Measurements from ENCODE around the gene ZNF644. TPM values are rescaled to one million over a fixed set of nuclear protein-coding genes. Genes with fewer than 3 reads are reported as not detected.
"Not testable (repeated sequence)": the region's sequence is repeated elsewhere in the genome, so short reads cannot be mapped to it uniquely, and the experiment has no call there.

Gene ZNF644
- total RNA-seq, 1 donor from 2014 or later: 177 TPM

- Mint-ChIP-seq H3K4me3 (no peak overlapping the region), H3K4me1 (no peaks in the 10 kb centered on the region), H3K27me3 (ENCODE audit: insufficient read depth, low read depth) (peaks cover 9% of the 10 kb centered on the region), H3K9me3 (peaks cover 17% of the 10 kb centered on the region), H3K36me3 (peaks cover 4% of the 10 kb centered on the region), H3K27ac (no peak overlapping the region)
- Histone ChIP-seq H3K4me1 (no peaks in the 10 kb centered on the region), H3K27ac (no peak overlapping the region), H4K20me1 (ENCODE audit: low read depth) (no peaks in the 10 kb centered on the region), H3K4me2 (no peak overlapping the region), H3K36me3 (no peaks in the 10 kb centered on the region), H3K9ac (no peak overlapping the region), H3K79me2 (ENCODE audit: low read depth) (no peaks in the 10 kb centered on the region), H3K27me3 (no peaks in the 10 kb centered on the region), H3K4me3 (no peak overlapping the region), H3K9me3 (ENCODE audit: low read depth) (peaks cover 4% of the 10 kb centered on the region), H2AFZ (replicated peaks) (no peak overlapping the region), H3F3A (ENCODE audit: low read depth) (no peaks in the 10 kb centered on the region)
- no peak for DNase-seq (ENCODE audit: low spot score)
- TF ChIP-seq EZH2 (IDR thresholded peaks at IDR 0.05) (no peak), CTCF (IDR thresholded peaks at IDR 0.05) (no peak), EZH2phosphoT487 (IDR thresholded peaks at IDR 0.05) (no peak)
Measured at GRCh38 chr1:91045284-91045683, 23.4 kb upstream of the ZNF644 start.

GRCh38 chr1:91044776-91045175 is 22.9 kb upstream of the ZNF644 start:
- not testable (repeated sequence) for H3K36me3 Mint-ChIP-seq, H3K27ac Mint-ChIP-seq

GRCh38 chr1:91042372-91042771 is 20.5 kb upstream of the ZNF644 start:
- not testable (repeated sequence) for H3K4me3 Mint-ChIP-seq; H3K79me2 ChIP-seq (ENCODE audit: low read depth); H3K27ac Mint-ChIP-seq

More at GRCh38 chr1:91044776-91045175, 22.9 kb upstream of the ZNF644 start:
- H3K4me1 ChIP-seq; H3K4me1 Mint-ChIP-seq; H3K79me2 ChIP-seq (ENCODE audit: low read depth); H3K4me3 Mint-ChIP-seq; DNase-seq (ENCODE audit: low spot score); H4K20me1 ChIP-seq (ENCODE audit: low read depth); H3F3A ChIP-seq (ENCODE audit: low read depth); H3K36me3 ChIP-seq; H3K27ac ChIP-seq; H3K27me3 ChIP-seq; H3K4me2 ChIP-seq; H3K9me3 ChIP-seq (ENCODE audit: low read depth); H2AFZ ChIP-seq (replicated peaks); H3K9ac ChIP-seq; H3K4me3 ChIP-seq: not testable (repeated sequence)
- H3K9me3 Mint-ChIP-seq: peaks cover 19% of the 10 kb centered on the region
- H3K27me3 Mint-ChIP-seq (ENCODE audit: insufficient read depth, low read depth): peaks cover 11% of the 10 kb centered on the region

GRCh38 chr1:91038582-91038981 is 16.7 kb upstream of the ZNF644 start:
- peaks cover 3% of the 10 kb centered on the region for H3F3A ChIP-seq (ENCODE audit: low read depth)
- H3K4me1 Mint-ChIP-seq: peaks cover 3% of the 10 kb centered on the region
- no peak overlapping the region for H3K27ac ChIP-seq
- no peak overlapping the region for H3K4me2 ChIP-seq
- TF ChIP-seq CTCF (IDR thresholded peaks at IDR 0.05): no peak
- no peak for TF ChIP-seq EZH2phosphoT487 (IDR thresholded peaks at IDR 0.05)
- TF ChIP-seq EZH2 (IDR thresholded peaks at IDR 0.05): no peak
- H3K27me3 Mint-ChIP-seq (ENCODE audit: insufficient read depth, low read depth): peaks cover 8% of the 10 kb centered on the region
- H3K27ac Mint-ChIP-seq: no peak overlapping the region
- H4K20me1 ChIP-seq (ENCODE audit: low read depth): no peaks in the 10 kb centered on the region
- H3K4me3 ChIP-seq: no peak overlapping the region
- H3K36me3 Mint-ChIP-seq: peaks cover 4% of the 10 kb centered on the region
- peaks cover 18% of the 10 kb centered on the region for H3K9me3 Mint-ChIP-seq
- no peak overlapping the region for H3K9ac ChIP-seq
- H3K79me2 ChIP-seq (ENCODE audit: low read depth): no peaks in the 10 kb centered on the region
- H3K9me3 ChIP-seq (ENCODE audit: low read depth): peaks cover 4% of the 10 kb centered on the region
- peak overlapping the region; percentile 50 for H2AFZ ChIP-seq (replicated peaks)
- H3K4me3 Mint-ChIP-seq: no peak overlapping the region
- H3K36me3 ChIP-seq: no peaks in the 10 kb centered on the region
- no peaks in the 10 kb centered on the region for H3K27me3 ChIP-seq
- DNase-seq (ENCODE audit: low spot score): no peak
- peaks cover 7% of the 10 kb centered on the region for H3K4me1 ChIP-seq

More at GRCh38 chr1:91042372-91042771, 20.5 kb upstream of the ZNF644 start:
- H3K27me3 ChIP-seq; H3K9me3 ChIP-seq (ENCODE audit: low read depth); H2AFZ ChIP-seq (replicated peaks); H4K20me1 ChIP-seq (ENCODE audit: low read depth); H3K36me3 ChIP-seq; H3F3A ChIP-seq (ENCODE audit: low read depth); H3K4me2 ChIP-seq; H3K36me3 Mint-ChIP-seq; H3K9ac ChIP-seq; H3K27ac ChIP-seq; H3K4me3 ChIP-seq; H3K4me1 ChIP-seq; DNase-seq (ENCODE audit: low spot score); H3K4me1 Mint-ChIP-seq: not testable (repeated sequence)
- peaks cover 22% of the 10 kb centered on the region for H3K9me3 Mint-ChIP-seq
- H3K27me3 Mint-ChIP-seq (ENCODE audit: insufficient read depth, low read depth): peaks cover 13% of the 10 kb centered on the region

Data from neural progenitor cell (in vitro differentiated cells).